Tibial artery (tissue), 4 donors: ENCODE results near the gene EHD1.

Source experiments
- DNase-seq, 2 donors: peaks; one replicate each; pipeline ENCODE4 v3.0.0-alpha.2; 2019
- H3K27ac ChIP-seq, 2 donors: fragments of 200-600 bp; sonication (generic) in 1 of 2; 1 replicate in 1 of 2; 2 replicates in 1 of 2; pipeline ENCODE4 v1.5.1; 2018 to 2019; ENCODE audit warnings: mild to moderate bottlenecking in 1 of 2
- H3K27me3 ChIP-seq, 2 donors: fragments of 200-600 bp; sonication (generic) in 1 of 2; one replicate each; pipeline versions ENCODE4 v1.5.1 to v1.6.0; 2016 to 2019
- H3K36me3 ChIP-seq, 3 donors: fragments of 200-600 bp; sonication (generic) in 2 of 3; one replicate each; pipeline ENCODE4 v1.5.1; 2016 to 2019; ENCODE audit warnings: mild to moderate bottlenecking in 2 of 3
- H3K4me1 ChIP-seq, 4 donors: fragments of 200-600 bp; sonication (generic) in 2 of 4; 1 replicate in 3 of 4; 2 replicates in 1 of 4; pipeline ENCODE4 v1.5.1; 2016 to 2019
- H3K4me3 ChIP-seq, 2 donors: fragments of 200-600 bp; sonication (generic) in 1 of 2; 1 replicate in 1 of 2; 2 replicates in 1 of 2; pipeline ENCODE4 v1.5.1; 2018 to 2019; ENCODE audit warnings: mild to moderate bottlenecking in 2 of 2
- H3K9me3 ChIP-seq, 3 donors: fragments of 200-600 bp; sonication (generic) in 1 of 3; one replicate each; pipeline ENCODE4 v1.5.1; 2016 to 2019
- CTCF ChIP-seq, 2 experiments: fragments of 200-600 bp in 1 of 2; fragments of 450-650 bp in 1 of 2; IDR thresholded peaks; one replicate each; pipeline ENCODE4 v1.5.1; 2017 to 2019; ENCODE audit warnings: antibody characterized with exemption in 2 of 2, mild to moderate bottlenecking in 1 of 2, moderate library complexity in 1 of 2
- intact Hi-C: fragments of 100-400 bp; cut with DNase I; formaldehyde crosslinking; loops from one replicate; pipeline ENCODE4 v1.15.0; 2023; ENCODE audit warnings: low total_unique reads

Gene EHD1

DNA sequence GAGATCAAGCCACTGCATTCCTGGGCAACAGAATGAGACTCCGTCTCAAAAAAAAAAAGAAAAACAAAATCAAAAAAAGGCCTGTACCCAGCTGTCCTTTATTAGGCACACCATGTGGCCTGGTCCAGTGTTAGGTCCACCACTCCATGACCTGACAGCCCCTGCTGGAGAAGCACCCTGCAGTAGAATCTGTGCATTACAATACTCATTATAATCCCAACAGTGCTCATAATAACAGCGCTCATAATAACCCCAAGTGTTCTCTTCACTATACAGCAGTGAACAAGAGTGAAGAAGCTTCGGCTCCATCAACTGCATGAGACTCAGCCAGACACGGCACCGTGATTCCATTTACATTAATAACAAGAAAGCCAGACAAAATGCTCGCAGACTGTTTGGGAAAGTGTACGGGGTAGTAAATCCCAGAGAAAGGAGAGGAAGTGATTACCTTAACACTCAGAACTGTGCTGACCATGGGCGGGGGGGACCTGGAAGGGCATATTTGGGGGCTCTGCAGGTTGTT, 8.9 kb upstream of the EHD1 start:
- TF ChIP-seq CTCF (IDR thresholded peaks at IDR 0.05): no peak
- no peaks in the 10 kb centered on the region for H3K36me3 ChIP-seq
- peak overlapping the region in 1 of 2 donors; percentile 31 for H3K4me3 ChIP-seq
- intact Hi-C loops: no loop called here
- H3K27me3 ChIP-seq: no peaks in the 10 kb centered on the region
- H3K27ac ChIP-seq: peak overlapping the region; percentile 57 to 66
- H3K4me1 ChIP-seq: peaks cover 0 to 37% (median 17%) of the 10 kb centered on the region in 4 donors
- H3K9me3 ChIP-seq: no peaks in the 10 kb centered on the region
- DNase-seq: no peak

GRCh38 chr11:64885367-64886286, 7.2 kb upstream of the EHD1 start:
- Histone ChIP-seq H3K4me1 (peaks cover 0 to 53% (median 21%) of the 10 kb centered on the region in 4 donors), H3K27me3 (no peaks in the 10 kb centered on the region), H3K9me3 (no peaks in the 10 kb centered on the region), H3K27ac (peak overlapping the region in 1 of 2 donors; percentile 97), H3K4me3 (no peak overlapping the region), H3K36me3 (no peaks in the 10 kb centered on the region)
- intact Hi-C loops: no loop called here
- TF ChIP-seq CTCF (IDR thresholded peaks at IDR 0.05): no peak
- no peak for DNase-seq

DNA sequence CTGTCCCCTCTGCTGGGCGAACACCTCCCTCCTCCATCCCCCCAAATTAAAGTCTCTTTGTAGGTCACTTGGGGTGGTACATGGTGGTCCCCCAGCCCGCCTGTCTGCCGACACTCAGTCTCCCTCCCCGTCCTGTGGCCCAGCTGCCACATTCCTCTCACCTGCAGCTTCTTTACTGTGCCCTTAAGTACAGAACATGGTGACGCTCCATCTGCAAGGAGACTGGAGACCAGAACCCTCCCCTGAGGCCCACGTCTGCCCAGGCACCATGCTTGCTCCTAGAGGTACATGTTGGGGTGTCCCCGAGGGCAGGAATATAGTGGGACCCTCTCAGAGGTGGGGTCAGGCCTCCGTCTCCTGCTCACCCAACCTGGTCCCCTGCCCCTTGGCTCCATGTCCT, 5.6 kb upstream of the EHD1 start:
- peaks cover 0 to 67% (median 25%) of the 10 kb centered on the region in 4 donors for H3K4me1 ChIP-seq

DNA sequence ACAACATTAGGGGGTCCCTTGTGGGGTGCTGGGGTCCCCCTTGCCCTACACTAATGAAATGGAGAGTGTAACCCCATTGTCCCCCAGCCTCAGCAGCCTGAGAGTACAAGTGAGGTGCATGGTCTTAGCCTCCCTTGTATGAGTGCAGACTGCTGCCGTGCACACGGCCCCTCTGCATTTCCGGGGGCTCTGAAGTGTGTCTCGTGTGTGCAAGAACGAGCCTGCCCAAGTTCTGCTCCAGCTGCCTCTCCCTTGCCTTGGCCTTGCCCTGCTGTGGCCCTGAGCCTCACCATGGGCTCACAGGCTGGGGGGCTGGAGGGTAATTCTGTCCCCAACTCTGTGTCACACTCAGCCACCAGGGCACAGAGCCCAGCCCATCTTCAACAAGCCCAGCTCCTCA, 5.2 kb upstream of the EHD1 start:
- H3K9me3 ChIP-seq: no peaks in the 10 kb centered on the region
- peak overlapping the region; percentile 70 to 97 for H3K27ac ChIP-seq
- no peaks in the 10 kb centered on the region for H3K27me3 ChIP-seq
- peaks cover 0 to 69% (median 26%) of the 10 kb centered on the region in 4 donors for H3K4me1 ChIP-seq
- no peak for TF ChIP-seq CTCF (IDR thresholded peaks at IDR 0.05)
- no peaks in the 10 kb centered on the region for H3K36me3 ChIP-seq
- intact Hi-C loops: no loop called here
- no peak for DNase-seq
- H3K4me3 ChIP-seq: no peak overlapping the region

More for the DNA sequence above, 5.6 kb upstream of the EHD1 start:
- peak overlapping the region; percentile 70 to 97 for H3K27ac ChIP-seq
- DNase-seq: no peak
- H3K9me3 ChIP-seq: no peaks in the 10 kb centered on the region
- TF ChIP-seq CTCF (IDR thresholded peaks at IDR 0.05): no peak
- H3K27me3 ChIP-seq: no peaks in the 10 kb centered on the region
- H3K4me3 ChIP-seq: no peak overlapping the region
- no peaks in the 10 kb centered on the region for H3K36me3 ChIP-seq
- intact Hi-C loops: no loop called here

DNA sequence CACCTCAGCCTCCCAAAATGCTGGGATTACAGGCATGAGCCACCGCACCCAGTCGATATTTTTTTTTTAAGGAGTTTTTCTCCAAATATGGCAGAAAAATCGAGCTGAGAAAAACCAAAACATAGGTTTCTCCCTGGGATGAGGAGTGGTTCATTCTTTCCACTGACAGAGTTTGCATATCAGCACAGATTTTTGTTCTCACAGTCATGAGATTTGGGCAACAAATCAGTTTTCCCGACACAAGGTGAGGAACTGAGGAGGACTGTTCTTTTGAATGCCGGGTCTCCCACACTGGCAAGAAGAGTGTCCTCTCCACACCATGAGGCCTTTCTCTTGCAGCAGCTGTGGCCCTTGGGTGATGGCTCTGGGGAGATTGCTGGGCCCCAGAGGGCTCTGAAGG, 3.8 kb upstream of the EHD1 start:
- Histone ChIP-seq H3K27ac (peak overlapping the region; percentile 70 to 97), H3K4me1 (peaks cover 0 to 56% (median 21%) of the 10 kb centered on the region in 4 donors), H3K27me3 (no peaks in the 10 kb centered on the region), H3K36me3 (no peaks in the 10 kb centered on the region), H3K4me3 (no peak overlapping the region), H3K9me3 (no peaks in the 10 kb centered on the region)
- intact Hi-C loops: no loop called here
- no peak for DNase-seq
- no peak for TF ChIP-seq CTCF (IDR thresholded peaks at IDR 0.05)
